MCF 10A (cell line): ENCODE data around the gene ACOT9. TPM values are rescaled to one million over a fixed set of nuclear protein-coding genes. Genes with fewer than 3 reads are reported as not detected.
"Not testable (repeated sequence)": the region's sequence is repeated elsewhere in the genome, so short reads cannot be mapped to it uniquely, and the experiment has no call there.

Experiments used
- BruUV-seq: library from RNA; stranded (reverse); fragments of 400-500 nt; replicated peaks from 2 replicates; lab custom pipeline; 2021; lab: Mats Ljungman, UMichigan
- CTCF ChIA-PET: fragments of 300-600 bp; sonication (Branson Sonifier 250); formaldehyde crosslinking; extraction: SDS; loops from one replicate; lab custom pipeline; 2021; ENCODE audit warnings: antibody characterized with exemption, inconsistent platforms; lab: Yijun Ruan, JAX
- POLR2A ChIA-PET: fragments of 300-600, 350-650 bp; sonication (Branson Sonifier 250); formaldehyde crosslinking; extraction: SDS; loops from one replicate; lab custom pipeline; 2020; ENCODE audit warnings: antibody characterized with exemption, inconsistent platforms; lab: Yijun Ruan, JAX
- DNase-seq: peaks from one replicate; pipeline ENCODE4 v3.0.0-alpha.2; 2018; ENCODE audit not compliant: unreplicated experiment
- H3K27ac Mint-ChIP-seq: one replicate; pipeline ENCODE4 v1.8.0; 2022; ENCODE audit warnings: mild to moderate bottlenecking, low read depth, mixed read lengths; ENCODE audit not compliant: unreplicated experiment
- H3K27me3 Mint-ChIP-seq: one replicate; pipeline ENCODE4 v1.8.0; 2022; ENCODE audit warnings: mixed read lengths; ENCODE audit not compliant: insufficient read depth, unreplicated experiment
- H3K36me3 Mint-ChIP-seq: one replicate; pipeline ENCODE4 v1.8.0; 2022; ENCODE audit warnings: mild to moderate bottlenecking, moderate library complexity, mixed read lengths; ENCODE audit not compliant: insufficient read depth, unreplicated experiment
- H3K4me1 Mint-ChIP-seq: one replicate; pipeline ENCODE4 v1.8.0; 2022; ENCODE audit warnings: mixed read lengths; ENCODE audit not compliant: insufficient read depth, unreplicated experiment
- H3K4me3 Mint-ChIP-seq: one replicate; pipeline ENCODE4 v1.8.0; 2022; ENCODE audit warnings: mild to moderate bottlenecking, moderate library complexity, mixed read lengths; ENCODE audit not compliant: unreplicated experiment
- H3K9me3 Mint-ChIP-seq: one replicate; pipeline ENCODE4 v1.8.0; 2022; ENCODE audit warnings: mixed read lengths; ENCODE audit not compliant: unreplicated experiment
- intact Hi-C: fragments of 100-400 bp; cut with micrococcal nuclease; formaldehyde crosslinking; loops from 2 replicates; pipeline ENCODE4 v1.14.1; 2022
- total RNA-seq: library from RNA; stranded (reverse); gene quantifications from 2 replicates; pipeline ENCODE4 v1.2.3, GENCODE V29; 2022
- TF ChIP-seq, protein P1 (sequence below): fragments of 200-600 bp; IDR thresholded peaks from one replicate; pipeline ENCODE4 v1.8.0; 2022; ENCODE audit warnings: antibody characterized with exemption, mild to moderate bottlenecking; ENCODE audit not compliant: unreplicated experiment

ACOT9 gene
- total RNA-seq, 1 experiment from 2014 or later, result 83.9 TPM

DNA sequence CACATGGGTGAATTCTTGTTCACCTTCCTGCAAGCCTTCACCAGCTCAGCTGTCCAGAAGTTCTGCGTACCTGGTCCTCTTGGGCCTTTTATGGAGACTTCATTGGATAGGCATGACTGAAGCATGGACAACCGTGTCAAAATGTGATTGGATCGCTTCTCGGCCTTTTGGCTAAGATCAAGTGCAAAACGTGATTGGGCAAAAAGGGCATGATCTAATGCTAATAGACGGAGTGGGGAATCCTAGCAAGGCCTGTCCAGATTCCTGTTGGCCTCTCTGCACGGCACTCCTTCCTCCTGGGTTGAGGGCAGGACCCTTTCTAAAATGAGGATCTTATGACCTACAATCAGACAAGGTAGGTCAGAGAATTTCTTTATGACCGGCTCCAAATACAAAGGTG is 50.9 kb downstream of the ACOT9 start:
- BruUV-seq, result no TSS peak
- Mint-ChIP-seq H3K27me3 (peaks cover 12% of the 10 kb centered on the region), H3K27ac (no peak overlapping the region), H3K36me3 (no peaks in the 10 kb centered on the region), H3K9me3 (no peaks in the 10 kb centered on the region), H3K4me3 (no peak overlapping the region), H3K4me1 (no peaks in the 10 kb centered on the region)
- no peak for DNase-seq
- intact Hi-C loops, result no loop called here
- CTCF ChIA-PET, result interaction anchor here (0.8 to 9.6 kb wide), 3 partner anchors 15 to 216 kb away, joined by 3 to 137 read pairs (median 4); no protein-coding TSS in a partner anchor
- TF ChIP-seq, protein P1, sequence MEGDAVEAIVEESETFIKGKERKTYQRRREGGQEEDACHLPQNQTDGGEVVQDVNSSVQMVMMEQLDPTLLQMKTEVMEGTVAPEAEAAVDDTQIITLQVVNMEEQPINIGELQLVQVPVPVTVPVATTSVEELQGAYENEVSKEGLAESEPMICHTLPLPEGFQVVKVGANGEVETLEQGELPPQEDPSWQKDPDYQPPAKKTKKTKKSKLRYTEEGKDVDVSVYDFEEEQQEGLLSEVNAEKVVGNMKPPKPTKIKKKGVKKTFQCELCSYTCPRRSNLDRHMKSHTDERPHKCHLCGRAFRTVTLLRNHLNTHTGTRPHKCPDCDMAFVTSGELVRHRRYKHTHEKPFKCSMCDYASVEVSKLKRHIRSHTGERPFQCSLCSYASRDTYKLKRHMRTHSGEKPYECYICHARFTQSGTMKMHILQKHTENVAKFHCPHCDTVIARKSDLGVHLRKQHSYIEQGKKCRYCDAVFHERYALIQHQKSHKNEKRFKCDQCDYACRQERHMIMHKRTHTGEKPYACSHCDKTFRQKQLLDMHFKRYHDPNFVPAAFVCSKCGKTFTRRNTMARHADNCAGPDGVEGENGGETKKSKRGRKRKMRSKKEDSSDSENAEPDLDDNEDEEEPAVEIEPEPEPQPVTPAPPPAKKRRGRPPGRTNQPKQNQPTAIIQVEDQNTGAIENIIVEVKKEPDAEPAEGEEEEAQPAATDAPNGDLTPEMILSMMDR, result no peak
- POLR2A ChIA-PET, result interaction anchor here (0.8 to 3.1 kb wide), 3 partner anchors 9 to 363 kb away, joined by 3 to 13 read pairs (median 3); partner anchors contain the start of gene EIF2S3

DNA sequence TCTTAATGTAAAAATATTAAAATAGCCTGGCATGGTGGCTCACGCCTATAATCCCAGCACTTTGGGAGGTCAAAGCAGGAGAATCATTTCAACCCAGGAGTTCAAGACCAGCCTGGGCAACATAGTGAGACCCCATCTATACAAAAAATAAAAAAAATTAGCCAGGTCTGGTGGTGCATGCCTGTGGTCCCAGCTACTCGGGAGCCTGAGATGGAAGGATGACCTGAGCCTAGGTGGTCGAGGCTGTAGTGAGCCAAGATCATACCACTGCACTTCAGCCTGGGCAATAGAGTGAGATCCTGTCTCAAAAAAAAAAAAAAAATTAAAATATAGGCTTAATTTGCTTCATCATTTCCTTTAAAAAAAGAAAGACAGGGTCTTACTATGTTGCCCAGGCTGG is 66.6 kb downstream of the ACOT9 start:
- intact Hi-C loops, BruUV-seq, H3K27ac Mint-ChIP-seq, H3K4me3 Mint-ChIP-seq, H3K4me1 Mint-ChIP-seq, DNase-seq, H3K9me3 Mint-ChIP-seq: not testable (repeated sequence)
- POLR2A ChIA-PET, result interaction anchor here (0.6 kb wide), 1 partner anchor 224 kb away, joined by 3 read pairs; no protein-coding TSS in a partner anchor
- CTCF ChIA-PET, result interaction anchor here (0.6 to 0.8 kb wide), 2 partner anchors 9 to 40 kb away, joined by 4 read pairs; no protein-coding TSS in a partner anchor
- peaks cover 67% of the 10 kb centered on the region for H3K36me3 Mint-ChIP-seq
- peaks cover 29% of the 10 kb centered on the region for H3K27me3 Mint-ChIP-seq

DNA sequence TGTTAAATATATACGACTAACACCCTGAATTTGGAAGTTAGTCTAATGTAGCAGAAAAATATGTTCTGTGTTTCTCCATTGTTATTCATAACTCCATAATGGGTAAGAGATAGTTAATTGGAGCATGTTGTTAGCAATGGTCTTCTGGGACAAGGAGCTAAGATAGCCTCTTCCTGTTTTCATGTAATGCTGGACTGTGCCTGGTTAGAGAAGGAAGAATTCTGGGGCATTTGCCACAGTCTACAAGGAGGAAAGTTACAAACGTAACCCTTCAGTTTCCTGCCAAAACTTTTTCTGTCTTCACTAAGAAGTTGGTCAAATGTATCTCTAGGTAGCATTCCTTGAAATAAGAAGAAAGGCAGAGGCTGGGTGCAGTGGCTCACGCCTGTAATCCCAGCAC is 70.0 kb downstream of the ACOT9 start:
- DNase-seq, result no peak
- peaks cover 4% of the 10 kb centered on the region for H3K4me1 Mint-ChIP-seq
- no TSS peak for BruUV-seq
- ChIA-PET POLR2A (interaction anchor here (0.7 kb wide), 2 partner anchors 958 to 1254 kb away, joined by 3 read pairs; no protein-coding TSS in a partner anchor), CTCF (interaction anchor here (0.6 to 3.3 kb wide), 2 partner anchors 229 to 406 kb away, joined by 4 to 14 read pairs; no protein-coding TSS in a partner anchor)
- TF ChIP-seq, protein P1, result no peak
- no peak overlapping the region for H3K27ac Mint-ChIP-seq
- no peak overlapping the region for H3K4me3 Mint-ChIP-seq
- H3K27me3 Mint-ChIP-seq, result peaks cover 37% of the 10 kb centered on the region
- H3K36me3 Mint-ChIP-seq, result peaks cover 48% of the 10 kb centered on the region
- intact Hi-C loops, result no loop called here
- no peaks in the 10 kb centered on the region for H3K9me3 Mint-ChIP-seq

DNA sequence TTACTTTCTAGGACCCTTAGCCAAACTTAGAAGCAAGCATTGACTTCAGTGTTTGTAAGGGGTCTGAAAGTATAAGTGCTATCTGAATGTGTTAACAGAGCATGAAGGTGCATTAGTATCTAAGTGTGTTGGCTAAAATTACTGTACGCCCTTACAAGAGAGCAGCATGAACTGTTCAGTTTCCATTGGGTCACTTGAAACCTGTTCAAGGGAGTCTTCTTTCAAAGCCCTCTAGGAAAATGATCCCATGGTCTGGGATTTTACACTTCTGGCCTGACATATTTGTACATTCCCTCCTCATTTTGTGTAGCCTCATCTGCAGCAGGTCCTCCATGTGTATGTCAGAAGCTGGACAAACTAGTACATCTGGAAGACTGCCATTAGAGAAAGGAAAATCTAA is 72.5 kb downstream of the ACOT9 start:
- Mint-ChIP-seq H3K4me1 (peaks cover 4% of the 10 kb centered on the region), H3K4me3 (no peak overlapping the region), H3K9me3 (no peaks in the 10 kb centered on the region), H3K36me3 (peaks cover 33% of the 10 kb centered on the region), H3K27ac (no peak overlapping the region), H3K27me3 (peaks cover 39% of the 10 kb centered on the region)
- POLR2A ChIA-PET, result interaction anchor here (1.2 kb wide), 1 partner anchor 113 kb away, joined by 3 read pairs; the partner anchor contains the start of gene SAT1
- TF ChIP-seq, protein P1, result no peak
- no peak for DNase-seq
- intact Hi-C loops, result no loop called here
- no TSS peak for BruUV-seq
- CTCF ChIA-PET, result no interaction called here
